ENCODE data around the gene ASIC3. TPM values are rescaled to one million over a fixed set of nuclear protein-coding genes. Genes with fewer than 3 reads are reported as not detected.

The ASIC3 gene
- total and polyA plus RNA-seq, 2 donors (not counting 3 experiments of a cell fraction or from before 2014, with no cell fraction given), result 0.69 to 0.70 TPM

DNA sequence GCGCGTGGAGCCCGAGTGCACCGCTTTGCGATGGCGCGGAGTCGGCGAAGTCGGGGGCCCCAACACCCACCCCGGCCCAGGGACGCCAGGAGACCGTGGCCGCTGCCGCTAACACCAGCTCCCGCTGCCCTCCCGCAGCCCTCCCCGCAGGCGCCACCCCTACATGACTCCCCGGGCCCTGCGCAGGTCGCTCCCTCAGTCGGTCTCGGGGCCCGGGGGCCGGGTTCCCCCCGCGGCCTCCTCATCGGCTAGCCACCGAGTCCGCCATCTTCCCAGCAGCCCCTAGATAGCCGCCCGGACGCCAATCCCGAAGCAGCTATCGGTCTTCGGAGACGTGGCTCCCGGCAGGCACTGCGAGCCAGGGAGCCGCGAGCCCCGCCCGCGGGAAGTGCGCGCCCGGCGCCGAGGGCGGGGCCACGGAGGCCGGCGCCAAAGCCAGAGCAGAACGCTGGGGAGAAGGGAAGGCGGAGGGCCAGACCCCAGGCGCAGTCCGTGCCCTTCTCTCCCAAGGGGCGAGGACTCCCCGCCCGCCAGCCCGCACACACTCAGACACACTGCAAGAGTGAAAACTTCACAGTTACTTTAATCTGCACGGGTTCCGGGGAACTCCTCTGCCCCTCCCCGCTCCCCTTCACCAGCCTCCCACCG, 32.3 kb downstream of the ASIC3 start, which contains the start of gene FASTK:
Gene FASTK (minus strand): TSS at position 288 of the 648 bp plus-strand sequence. CDS start 43 bp downstream, at position 245.
- DNase-seq (ENCODE audit: low read depth, low spot score), result peak; percentile 91

More for the DNA sequence above, 32.3 kb downstream of the ASIC3 start, which contains the start of gene FASTK:
- intact Hi-C loops (cut with micrococcal nuclease) (loop anchor here (1.0 kb wide), 4 partner anchors 9 to 52 kb away; partner anchors contain the start of gene ABCB8), dilution Hi-C loops (cut with MboI; ENCODE audit: extremely low pct_ligation_motif_present, low sequenced_read_pairs) (no loop called here)
- H3K27me3 ChIP-seq (ENCODE audit: control insufficient read depth in 2 of 2, insufficient read depth in 2 of 2, low read length in 2 of 2), result no peaks in the 10 kb centered on the region
- H3K79me2 ChIP-seq (ENCODE audit: control insufficient read depth, insufficient read depth, low read length), result peaks cover 28% of the 10 kb centered on the region
- FAIRE-seq, result peak; percentile 98
- H3K27ac ChIP-seq (ENCODE audit: insufficient read depth, low read depth, low read length), result peak within 1 kb of the TSS; percentile 53
- H3K36me3 ChIP-seq (ENCODE audit: control insufficient read depth in 2 of 2, extremely low read depth in 1 of 2, insufficient read depth in 2 of 2, low read length in 2 of 2), result peaks cover 2 to 3% of the 10 kb centered on the region in 2 experiments
- H3K9me3 ChIP-seq (replicated peaks; ENCODE audit: control insufficient read depth, insufficient read depth, low read length), result no peaks in the 10 kb centered on the region
- peak within 1 kb of the TSS; percentile 88 for H3K9ac ChIP-seq (replicated peaks; ENCODE audit: extremely low read depth, insufficient read depth, low read length)
- CTCF ChIA-PET, result interaction anchor here (0.9 to 1.4 kb wide), 9 partner anchors 9 to 552 kb away, joined by 3 to 6 read pairs (median 4); no protein-coding TSS in a partner anchor
- POLR2A ChIA-PET, result interaction anchor here (1.0 kb wide), 1 partner anchor 13 kb away, joined by 7 read pairs; no protein-coding TSS in a partner anchor
- no peaks in the 10 kb centered on the region for H3K9me1 ChIP-seq (replicated peaks; ENCODE audit: control insufficient read depth, extremely low read depth, insufficient read depth, low read length)
- peak within 1 kb of the TSS; percentile 39 for H2AFZ ChIP-seq (ENCODE audit: low read depth, low read length)
- H3K4me1 ChIP-seq (ENCODE audit: control insufficient read depth, extremely low read depth, insufficient read depth, low read length), result peaks cover 39% of the 10 kb centered on the region
- TF ChIP-seq EZH2 (IDR thresholded peaks at IDR 0.05; ENCODE audit: borderline replicate concordance, low read depth, low read length, severe bottlenecking), result no peak
- peak; percentile 91 for TF ChIP-seq POLR2AphosphoS5 (IDR thresholded peaks at IDR 0.05; ENCODE audit: insufficient read depth, low read depth, low read length)
- TF ChIP-seq CTCF (IDR thresholded peaks at IDR 0.05; ENCODE audit: extremely low read depth in 1 of 2, insufficient read depth in 1 of 2, low read depth in 1 of 2, low read length in 2 of 2), result no peak
- no peak for TF ChIP-seq GATA2 (IDR thresholded peaks at IDR 0.05; ENCODE audit: insufficient read depth, insufficient read length, low read depth, low read length)
- TF ChIP-seq, protein P1, sequence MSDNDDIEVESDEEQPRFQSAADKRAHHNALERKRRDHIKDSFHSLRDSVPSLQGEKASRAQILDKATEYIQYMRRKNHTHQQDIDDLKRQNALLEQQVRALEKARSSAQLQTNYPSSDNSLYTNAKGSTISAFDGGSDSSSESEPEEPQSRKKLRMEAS (IDR thresholded peaks at IDR 0.05; ENCODE audit: insufficient read depth, insufficient read length), result no peak
- no peak for TF ChIP-seq FOS (IDR thresholded peaks at IDR 0.05; ENCODE audit: borderline replicate concordance, insufficient read depth, low read length)
- no peak for TF ChIP-seq MYC (IDR thresholded peaks at IDR 0.05; ENCODE audit: low read depth, low read length)
- peak; percentile 84 for TF ChIP-seq POLR2A (IDR thresholded peaks at IDR 0.05; ENCODE audit: low read depth, low read length)
- no peak for TF ChIP-seq JUN (IDR thresholded peaks at IDR 0.05; ENCODE audit: borderline replicate concordance, insufficient read depth, insufficient read length, low read depth)
- no TSS peak for BruUV-seq (replicated peaks)
- H3K4me3 ChIP-seq (replicated peaks in 1 of 3; ENCODE audit: insufficient read depth in 1 of 3, low read depth in 1 of 3, low read length in 3 of 3), result peak within 1 kb of the TSS; percentile 29 to 75 (median 53)
- peak within 1 kb of the TSS; percentile 71 for H3K4me2 ChIP-seq (ENCODE audit: insufficient read depth, low read length)
- no peaks in the 10 kb centered on the region for H4K20me1 ChIP-seq (replicated peaks; ENCODE audit: control insufficient read depth, extremely low read depth, insufficient read depth, low read length)

All from endothelial cell of umbilical vein (primary cell).